Activated CD4-positive, alpha-beta T cell treated with anti-CD3 and anti-CD28 coated beads, Interleukin-2, amount 10 ng/mL, durations not matched to agents 24 days and 14 days (primary cell): Measurements from ENCODE around the gene CADPS2. TPM values are rescaled to one million over a fixed set of nuclear protein-coding genes. Genes with fewer than 3 reads are reported as not detected.
"Not testable (repeated sequence)": the region's sequence is repeated elsewhere in the genome, so short reads cannot be mapped to it uniquely, and the experiment has no call there.

ENCODE experiments used
- DNase-seq: peaks from one replicate; pipeline ENCODE4 v3.0.0; 2022
- H3K27ac Mint-ChIP-seq: one replicate; pipeline ENCODE4 v1.8.0; 2022; ENCODE audit warnings: mild to moderate bottlenecking, mixed read lengths
- H3K27me3 Mint-ChIP-seq: one replicate; pipeline ENCODE4 v1.8.0; 2022; ENCODE audit warnings: mixed read lengths
- H3K36me3 Mint-ChIP-seq: one replicate; pipeline ENCODE4 v1.8.0; 2022; ENCODE audit warnings: low read depth, mild to moderate bottlenecking, mixed read lengths
- H3K4me1 Mint-ChIP-seq: one replicate; pipeline ENCODE4 v1.8.0; 2021; ENCODE audit warnings: mixed read lengths
- H3K4me3 Mint-ChIP-seq: one replicate; pipeline ENCODE4 v1.8.0; 2022; ENCODE audit warnings: mild to moderate bottlenecking, moderate library complexity, mixed read lengths
- H3K9me3 Mint-ChIP-seq: one replicate; pipeline ENCODE4 v1.8.0; 2021; ENCODE audit warnings: mixed read lengths
- intact Hi-C: fragments of 100-400 bp; cut with micrococcal nuclease; formaldehyde crosslinking; loops from one replicate; pipeline ENCODE4 v1.15.1; 2023
- total RNA-seq: library from RNA; stranded (reverse); gene quantifications from 2 replicates; pipeline ENCODE4 v1.2.3, GENCODE V29; 2022

CADPS2 gene
- total RNA-seq, 1 donor from 2014 or later, result not detected

- Mint-ChIP-seq H3K4me1 (no peaks in the 10 kb centered on the region), H3K4me3 (no peak overlapping the region), H3K9me3 (no peaks in the 10 kb centered on the region), H3K27ac (no peak overlapping the region), H3K27me3 (no peaks in the 10 kb centered on the region), H3K36me3 (no peaks in the 10 kb centered on the region)
- no peak for DNase-seq
- intact Hi-C loops, result no loop called here
Measured at GRCh38 chr7:122844191-122844988, 41.9 kb downstream of the CADPS2 start.

- Mint-ChIP-seq H3K27ac (no peak overlapping the region), H3K27me3 (no peaks in the 10 kb centered on the region), H3K4me1 (no peaks in the 10 kb centered on the region), H3K36me3 (no peaks in the 10 kb centered on the region), H3K9me3 (no peaks in the 10 kb centered on the region), H3K4me3 (no peak overlapping the region)
- intact Hi-C loops, result no loop called here
- no peak for DNase-seq
Measured at GRCh38 chr7:122842971-122843370, 43.3 kb downstream of the CADPS2 start.

- H3K36me3 Mint-ChIP-seq, H3K4me1 Mint-ChIP-seq, H3K4me3 Mint-ChIP-seq, H3K27ac Mint-ChIP-seq, H3K27me3 Mint-ChIP-seq, intact Hi-C loops, H3K9me3 Mint-ChIP-seq, DNase-seq: not testable (repeated sequence)
Measured at GRCh38 chr7:122836286-122836685, 50.0 kb downstream of the CADPS2 start.

- H3K27me3 Mint-ChIP-seq, intact Hi-C loops, H3K4me1 Mint-ChIP-seq, H3K4me3 Mint-ChIP-seq, DNase-seq, H3K27ac Mint-ChIP-seq, H3K9me3 Mint-ChIP-seq, H3K36me3 Mint-ChIP-seq: not testable (repeated sequence)
Measured at GRCh38 chr7:122834571-122834942, 51.7 kb downstream of the CADPS2 start.

- intact Hi-C loops, result no loop called here
- Mint-ChIP-seq H3K4me1 (no peaks in the 10 kb centered on the region), H3K27me3 (no peaks in the 10 kb centered on the region), H3K36me3 (no peaks in the 10 kb centered on the region), H3K4me3 (no peak overlapping the region), H3K9me3 (no peaks in the 10 kb centered on the region), H3K27ac (no peak overlapping the region)
- no peak for DNase-seq
Measured at GRCh38 chr7:122833888-122834570, 52.2 kb downstream of the CADPS2 start.

GRCh38 chr7:122831436-122831835, 54.8 kb downstream of the CADPS2 start:
- H3K36me3 Mint-ChIP-seq, result no peaks in the 10 kb centered on the region
- no peak overlapping the region for H3K4me3 Mint-ChIP-seq
- no peaks in the 10 kb centered on the region for H3K9me3 Mint-ChIP-seq
- H3K27me3 Mint-ChIP-seq, result no peaks in the 10 kb centered on the region
- no peak for DNase-seq
- H3K4me1 Mint-ChIP-seq, result no peaks in the 10 kb centered on the region
- no peak overlapping the region for H3K27ac Mint-ChIP-seq
- intact Hi-C loops, result no loop called here

GRCh38 chr7:122829962-122830361, 56.3 kb downstream of the CADPS2 start:
- no peaks in the 10 kb centered on the region for H3K4me1 Mint-ChIP-seq
- DNase-seq, result no peak
- no peak overlapping the region for H3K27ac Mint-ChIP-seq
- H3K27me3 Mint-ChIP-seq, result no peaks in the 10 kb centered on the region
- H3K36me3 Mint-ChIP-seq, result no peaks in the 10 kb centered on the region
- H3K4me3 Mint-ChIP-seq, result no peak overlapping the region
- H3K9me3 Mint-ChIP-seq, result no peaks in the 10 kb centered on the region
- intact Hi-C loops, result no loop called here

GRCh38 chr7:122827763-122828162, 58.5 kb downstream of the CADPS2 start:
- DNase-seq, result no peak
- Mint-ChIP-seq H3K27me3 (no peaks in the 10 kb centered on the region), H3K9me3 (no peaks in the 10 kb centered on the region), H3K4me1 (no peaks in the 10 kb centered on the region), H3K36me3 (no peaks in the 10 kb centered on the region), H3K4me3 (no peak overlapping the region), H3K27ac (no peak overlapping the region)
- intact Hi-C loops, result no loop called here

GRCh38 chr7:122813845-122814244, 72.4 kb downstream of the CADPS2 start:
- Mint-ChIP-seq H3K4me3 (no peak overlapping the region), H3K4me1 (no peaks in the 10 kb centered on the region), H3K27ac (no peak overlapping the region), H3K9me3 (no peaks in the 10 kb centered on the region), H3K36me3 (no peaks in the 10 kb centered on the region), H3K27me3 (no peaks in the 10 kb centered on the region)
- no peak for DNase-seq
- intact Hi-C loops, result no loop called here

- Mint-ChIP-seq H3K27ac (no peak overlapping the region), H3K4me1 (no peaks in the 10 kb centered on the region), H3K4me3 (no peak overlapping the region), H3K27me3 (no peaks in the 10 kb centered on the region), H3K9me3 (no peaks in the 10 kb centered on the region), H3K36me3 (no peaks in the 10 kb centered on the region)
- intact Hi-C loops, result no loop called here
- no peak for DNase-seq
Measured at GRCh38 chr7:122803851-122804250, 82.4 kb downstream of the CADPS2 start.

GRCh38 chr7:122803323-122803722, 82.9 kb downstream of the CADPS2 start:
- Mint-ChIP-seq H3K4me1 (no peaks in the 10 kb centered on the region), H3K36me3 (no peaks in the 10 kb centered on the region), H3K9me3 (no peaks in the 10 kb centered on the region), H3K27ac (no peak overlapping the region), H3K27me3 (no peaks in the 10 kb centered on the region), H3K4me3 (no peak overlapping the region)
- intact Hi-C loops, result no loop called here
- no peak for DNase-seq

GRCh38 chr7:122802301-122802751, 83.9 kb downstream of the CADPS2 start:
- intact Hi-C loops, result no loop called here
- no peaks in the 10 kb centered on the region for H3K27me3 Mint-ChIP-seq

GRCh38 chr7:122791959-122792545, 94.2 kb downstream of the CADPS2 start:
- H3K27ac Mint-ChIP-seq, result no peak overlapping the region
- H3K9me3 Mint-ChIP-seq, result no peaks in the 10 kb centered on the region
- H3K4me1 Mint-ChIP-seq, result no peaks in the 10 kb centered on the region
- intact Hi-C loops, result no loop called here
- no peaks in the 10 kb centered on the region for H3K27me3 Mint-ChIP-seq
- no peaks in the 10 kb centered on the region for H3K36me3 Mint-ChIP-seq
- no peak for DNase-seq
- no peak overlapping the region for H3K4me3 Mint-ChIP-seq

More at GRCh38 chr7:122802301-122802751, 83.9 kb downstream of the CADPS2 start:
- DNase-seq, result no peak
- H3K27ac Mint-ChIP-seq, result no peak overlapping the region
- no peaks in the 10 kb centered on the region for H3K4me1 Mint-ChIP-seq
- H3K36me3 Mint-ChIP-seq, result no peaks in the 10 kb centered on the region
- H3K4me3 Mint-ChIP-seq, result no peak overlapping the region
- no peaks in the 10 kb centered on the region for H3K9me3 Mint-ChIP-seq

GRCh38 chr7:122790591-122790990, 95.7 kb downstream of the CADPS2 start:
- Mint-ChIP-seq H3K27ac (no peak overlapping the region), H3K9me3 (no peaks in the 10 kb centered on the region), H3K36me3 (no peaks in the 10 kb centered on the region), H3K27me3 (no peaks in the 10 kb centered on the region), H3K4me3 (no peak overlapping the region), H3K4me1 (no peaks in the 10 kb centered on the region)
- intact Hi-C loops, result no loop called here
- DNase-seq, result no peak
